OCI-LY7 (cell line): ENCODE data around the gene WWOX. TPM values are rescaled to one million over a fixed set of nuclear protein-coding genes. Genes with fewer than 3 reads are reported as not detected.

Experiments used
- BruUV-seq: library from RNA; stranded (reverse); fragments of 400-500 nt; replicated peaks from 2 replicates; lab custom pipeline; 2021; lab: Mats Ljungman, UMichigan
- CTCF ChIA-PET: fragments of 300-600 bp; sonication (Branson Sonifier 250); formaldehyde crosslinking; loops from one replicate; lab custom pipeline; 2022; ENCODE audit warnings: antibody characterized with exemption; ENCODE audit not compliant: unreplicated experiment; lab: Charles Lee
- POLR2A ChIA-PET: fragments of 300-600 bp; sonication (Branson Sonifier 250); formaldehyde crosslinking; loops from one replicate; lab custom pipeline; 2022; ENCODE audit warnings: antibody characterized with exemption; lab: Charles Lee
- DNase-seq: peaks from one replicate; pipeline ENCODE4 v3.0.0-alpha.2; 2015; ENCODE audit warnings: low spot score
- H2AFZ ChIP-seq: fragments of 200-600 bp; sonication (generic), shearing (Covaris generic); 2 replicates; pipeline ENCODE4 v1.6.1; 2014; ENCODE audit warnings: mild to moderate bottlenecking, antibody characterized with exemption, low read length, moderate library complexity
- H3K27ac ChIP-seq: fragments of 200-600 bp; sonication (generic); 2 replicates; pipeline ENCODE4 v1.5.1; 2014; ENCODE audit warnings: mixed run types, low read depth, mild to moderate bottlenecking, moderate library complexity, low read length, inconsistent platforms; ENCODE audit not compliant: poor library complexity, severe bottlenecking
- H3K36me3 ChIP-seq: fragments of 200-600 bp; sonication (generic); 2 replicates; pipeline ENCODE4 v1.6.1; 2014; ENCODE audit warnings: mild to moderate bottlenecking, antibody characterized with exemption, low read length, moderate library complexity, mixed read lengths; ENCODE audit not compliant: insufficient read depth
- H3K4me1 ChIP-seq: fragments of 200-600 bp; sonication (generic); 2 replicates; pipeline ENCODE4 v1.5.1; 2014; ENCODE audit warnings: mild to moderate bottlenecking, low read length; ENCODE audit not compliant: insufficient read depth, poor library complexity, severe bottlenecking
- H3K4me2 ChIP-seq: fragments of 200-600 bp; sonication (generic); 2 replicates; pipeline ENCODE4 v1.6.1; 2014; ENCODE audit warnings: mild to moderate bottlenecking, low read length
- H3K4me3 ChIP-seq: fragments of 200-600 bp; sonication (generic); 2 replicates; pipeline ENCODE4 v1.5.1; 2014; ENCODE audit warnings: mild to moderate bottlenecking, low read depth, low read length; ENCODE audit not compliant: poor library complexity, severe bottlenecking
- H3K79me2 ChIP-seq: fragments of 200-600 bp; sonication (generic); 2 replicates; pipeline ENCODE4 v1.6.1; 2016; ENCODE audit warnings: low read depth, mild to moderate bottlenecking, low read length, moderate library complexity, mixed read lengths; ENCODE audit not compliant: insufficient read depth
- H3K9me2 ChIP-seq: fragments of 200-600 bp; sonication (generic); 2 replicates; pipeline ENCODE4 v1.6.1; 2016; ENCODE audit warnings: mild to moderate bottlenecking, low read length, mixed read lengths; ENCODE audit not compliant: insufficient read depth
- H3K9me3 ChIP-seq: fragments of 200-600 bp; sonication (generic); 2 replicates; pipeline ENCODE4 v1.6.1; 2014; ENCODE audit warnings: mild to moderate bottlenecking, mixed run types, low read length, mixed read lengths
- H4K20me1 ChIP-seq: fragments of 200-600 bp; sonication (generic); 2 replicates; pipeline ENCODE4 v1.6.1; 2014; ENCODE audit warnings: mild to moderate bottlenecking, antibody characterized with exemption, low read length, moderate library complexity, mixed read lengths; ENCODE audit not compliant: insufficient read depth
- EZH2phosphoT487 ChIP-seq: fragments of 200-600 bp; sonication (generic); IDR thresholded peaks from 2 replicates; pipeline ENCODE4 v1.6.1; 2018; ENCODE audit warnings: low read depth, borderline replicate concordance, mild to moderate bottlenecking, mixed run types, antibody characterized with exemption, low read length, moderate library complexity, mixed read lengths
- intact Hi-C: fragments of 100-400 bp; cut with micrococcal nuclease; formaldehyde crosslinking; loops from one replicate; pipeline ENCODE4 v1.10.0; 2022; ENCODE audit not compliant: unreplicated experiment
- total RNA-seq, 2 experiments: library from RNA; depleted of rRNA in 1 of 2; stranded (reverse); fragments of >200 nt in 1 of 2; shearing (Covaris generic) in 1 of 2; gene quantifications; 2 replicates each; pipeline ENCODE4 v1.2.3, GENCODE V29; 2014 to 2022
- TF ChIP-seq, protein P1 (sequence below): fragments of 200-600 bp; sonication (generic); conservative IDR thresholded peaks from 2 replicates; pipeline ENCODE4 v1.5.1; 2014; ENCODE audit warnings: mild to moderate bottlenecking, antibody characterized with exemption, low read length, moderate library complexity, mixed read lengths

WWOX gene
- total RNA-seq, 2 experiments from 2014 or later: 40.2 to 47.6 TPM

DNA sequence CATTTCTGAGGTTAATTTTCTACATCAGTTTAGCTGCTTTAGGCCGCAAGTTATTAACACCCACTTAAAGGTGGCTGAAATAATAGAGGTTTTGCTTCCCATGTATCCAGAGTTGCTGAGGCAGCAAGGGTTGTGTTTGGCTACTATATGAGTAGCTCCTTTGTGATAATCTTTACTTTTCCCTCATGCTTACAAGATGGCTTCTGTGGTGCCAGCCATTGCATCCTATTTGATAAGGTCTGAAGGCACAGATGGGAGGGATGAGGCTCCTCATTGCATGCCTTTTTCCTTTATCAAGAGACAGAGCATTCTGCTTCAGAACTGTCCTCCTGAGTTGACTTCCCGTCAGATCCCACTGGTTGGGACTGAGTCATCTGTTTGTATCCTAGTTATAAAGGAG, 340.2 kb downstream of the WWOX start:
- intact Hi-C loops: no loop called here
- no TSS peak for BruUV-seq
- Histone ChIP-seq H3K79me2 (no peaks in the 10 kb centered on the region), H4K20me1 (no peaks in the 10 kb centered on the region), H3K4me1 (no peaks in the 10 kb centered on the region), H3K36me3 (no peaks in the 10 kb centered on the region), H3K27ac (no peak overlapping the region), H3K9me2 (no peaks in the 10 kb centered on the region), H3K4me3 (no peak overlapping the region), H3K9me3 (no peaks in the 10 kb centered on the region), H3K4me2 (no peak overlapping the region), H2AFZ (no peak overlapping the region)
- CTCF ChIA-PET: interaction anchor here (0.6 kb wide), 1 partner anchor 10 kb away, joined by 3 read pairs; no protein-coding TSS in a partner anchor
- TF ChIP-seq, protein P1, sequence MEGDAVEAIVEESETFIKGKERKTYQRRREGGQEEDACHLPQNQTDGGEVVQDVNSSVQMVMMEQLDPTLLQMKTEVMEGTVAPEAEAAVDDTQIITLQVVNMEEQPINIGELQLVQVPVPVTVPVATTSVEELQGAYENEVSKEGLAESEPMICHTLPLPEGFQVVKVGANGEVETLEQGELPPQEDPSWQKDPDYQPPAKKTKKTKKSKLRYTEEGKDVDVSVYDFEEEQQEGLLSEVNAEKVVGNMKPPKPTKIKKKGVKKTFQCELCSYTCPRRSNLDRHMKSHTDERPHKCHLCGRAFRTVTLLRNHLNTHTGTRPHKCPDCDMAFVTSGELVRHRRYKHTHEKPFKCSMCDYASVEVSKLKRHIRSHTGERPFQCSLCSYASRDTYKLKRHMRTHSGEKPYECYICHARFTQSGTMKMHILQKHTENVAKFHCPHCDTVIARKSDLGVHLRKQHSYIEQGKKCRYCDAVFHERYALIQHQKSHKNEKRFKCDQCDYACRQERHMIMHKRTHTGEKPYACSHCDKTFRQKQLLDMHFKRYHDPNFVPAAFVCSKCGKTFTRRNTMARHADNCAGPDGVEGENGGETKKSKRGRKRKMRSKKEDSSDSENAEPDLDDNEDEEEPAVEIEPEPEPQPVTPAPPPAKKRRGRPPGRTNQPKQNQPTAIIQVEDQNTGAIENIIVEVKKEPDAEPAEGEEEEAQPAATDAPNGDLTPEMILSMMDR: no peak
- no peak for TF ChIP-seq EZH2phosphoT487
- DNase-seq: no peak
- POLR2A ChIA-PET: interaction anchor here (0.7 kb wide), 1 partner anchor 1122 kb away, joined by 4 read pairs; no protein-coding TSS in a partner anchor

DNA sequence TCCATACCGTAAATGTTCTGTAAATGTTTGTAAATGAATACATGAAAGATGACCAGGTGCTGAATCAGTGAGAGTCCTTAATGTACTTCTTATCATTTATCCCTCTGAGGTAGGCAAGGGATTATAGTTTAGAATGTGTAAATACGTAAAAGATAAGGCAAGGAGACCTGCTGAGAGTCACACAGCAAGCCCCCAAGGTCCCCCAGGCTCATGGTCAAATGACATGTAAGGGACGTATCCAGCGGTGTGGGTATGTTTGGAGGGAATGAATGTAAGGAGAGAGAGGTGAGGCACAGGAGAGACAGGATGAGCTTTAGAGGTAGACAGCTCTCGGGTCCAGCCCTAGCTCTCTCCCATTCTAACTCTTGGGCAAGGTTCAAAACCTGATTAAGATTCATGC, 341.8 kb downstream of the WWOX start:
- BruUV-seq: no TSS peak
- Histone ChIP-seq H3K4me3 (no peak overlapping the region), H3K9me2 (no peaks in the 10 kb centered on the region), H3K27ac (no peak overlapping the region), H3K4me1 (no peaks in the 10 kb centered on the region), H2AFZ (no peak overlapping the region), H3K4me2 (no peak overlapping the region), H3K79me2 (no peaks in the 10 kb centered on the region), H3K36me3 (no peaks in the 10 kb centered on the region), H3K9me3 (no peaks in the 10 kb centered on the region), H4K20me1 (no peaks in the 10 kb centered on the region)
- intact Hi-C loops: no loop called here
- CTCF ChIA-PET: no interaction called here
- no peak for DNase-seq
- POLR2A ChIA-PET: no interaction called here
- no peak for TF ChIP-seq EZH2phosphoT487
- TF ChIP-seq, protein P1: no peak

DNA sequence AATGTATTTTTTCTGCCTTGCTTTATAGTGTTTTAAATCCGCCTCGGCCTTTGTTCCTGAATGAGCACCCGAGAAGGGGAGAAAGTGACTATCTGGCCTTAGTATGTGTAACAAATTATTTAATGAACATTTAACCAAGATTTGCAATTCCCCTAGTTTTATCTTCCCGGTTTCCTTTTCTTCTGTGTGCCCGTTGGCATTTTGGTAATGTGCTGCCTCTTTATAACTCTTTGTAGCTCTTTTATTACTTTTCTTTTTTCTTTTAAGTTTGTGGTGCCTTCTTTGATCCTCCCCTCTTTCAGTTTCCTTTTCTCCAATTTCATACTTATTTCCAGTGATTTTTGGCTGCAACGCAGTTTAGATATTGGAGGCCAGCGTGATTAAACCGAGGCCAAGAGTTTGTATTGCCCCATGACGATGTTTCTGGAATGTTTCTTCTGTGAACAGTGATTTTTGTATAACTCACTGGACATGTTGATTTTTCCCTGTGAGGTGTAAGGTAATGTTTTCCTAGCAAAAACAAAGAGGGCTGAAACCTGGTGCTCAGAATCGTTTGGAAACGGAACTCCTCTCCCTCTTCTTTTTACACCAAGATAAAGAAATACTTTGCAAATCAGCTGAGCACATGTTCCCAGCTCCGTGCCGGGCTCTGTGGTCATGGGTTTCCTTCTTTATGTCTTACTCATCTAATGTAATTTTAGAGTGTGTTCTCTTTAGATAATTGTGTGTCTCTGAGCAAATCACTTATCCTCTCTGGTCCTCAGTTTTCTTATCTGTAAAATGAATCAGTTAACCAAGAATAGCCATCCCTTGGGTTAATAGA, 344.3 kb downstream of the WWOX start:
- Histone ChIP-seq H3K27ac (no peak overlapping the region), H3K4me2 (no peak overlapping the region), H3K36me3 (no peaks in the 10 kb centered on the region), H3K4me3 (no peak overlapping the region), H3K79me2 (no peaks in the 10 kb centered on the region), H3K9me2 (no peaks in the 10 kb centered on the region), H2AFZ (no peak overlapping the region), H4K20me1 (no peaks in the 10 kb centered on the region), H3K9me3 (no peaks in the 10 kb centered on the region), H3K4me1 (no peaks in the 10 kb centered on the region)
- CTCF ChIA-PET: no interaction called here
- BruUV-seq: no TSS peak
- POLR2A ChIA-PET: no interaction called here
- TF ChIP-seq EZH2phosphoT487: no peak
- TF ChIP-seq, protein P1: no peak
- intact Hi-C loops: no loop called here
- no peak for DNase-seq
